Measurements from ENCODE around the gene DIS3L.
"Not testable (repeated sequence)": the region's sequence is repeated elsewhere in the genome, so short reads cannot be mapped to it uniquely, and the experiment has no call there.

DIS3L gene

DNA sequence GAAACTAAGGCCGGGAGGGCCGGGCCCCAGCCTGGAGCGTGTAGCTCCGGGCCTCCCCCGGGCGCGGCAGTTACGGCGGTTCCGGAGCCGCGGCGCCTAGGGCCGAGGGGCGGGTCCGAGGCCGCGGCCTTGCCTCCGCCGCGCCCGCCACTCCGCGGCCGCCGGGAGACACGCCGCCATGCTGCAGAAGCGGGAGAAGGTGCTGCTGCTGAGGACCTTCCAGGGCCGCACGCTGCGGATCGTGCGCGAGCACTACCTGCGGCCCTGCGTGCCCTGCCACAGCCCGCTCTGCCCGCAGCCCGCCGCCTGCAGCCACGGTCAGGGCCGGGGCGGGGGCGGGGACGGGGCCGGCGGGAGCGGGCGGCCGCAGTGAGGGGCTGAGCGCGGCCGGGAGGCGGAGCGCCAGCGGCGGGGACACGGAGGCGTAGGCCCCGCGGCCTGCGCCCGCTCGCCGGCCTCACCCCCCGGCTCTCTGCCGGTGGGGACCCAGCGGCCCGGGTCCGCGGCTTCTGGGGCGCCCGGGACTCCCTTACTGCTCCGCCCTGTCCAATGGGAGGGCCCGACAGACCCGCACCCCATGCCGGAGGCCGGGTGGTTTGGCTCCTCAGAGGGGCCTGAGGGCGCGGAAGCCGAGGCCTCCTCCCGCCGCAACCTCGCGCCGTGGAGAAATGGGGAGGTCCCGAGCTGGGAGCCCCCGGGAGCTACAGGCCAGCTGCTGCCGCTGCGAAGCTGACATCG is at the start of gene DIS3L:
Gene DIS3L, plus strand, starts transcription at position 150 of the 738 bp plus-strand sequence. Its CDS starts 29 bp downstream, at position 179.
- DNase-seq = peak in 42 of 51 donors; percentile 16 to 82 (median 56)

DNA sequence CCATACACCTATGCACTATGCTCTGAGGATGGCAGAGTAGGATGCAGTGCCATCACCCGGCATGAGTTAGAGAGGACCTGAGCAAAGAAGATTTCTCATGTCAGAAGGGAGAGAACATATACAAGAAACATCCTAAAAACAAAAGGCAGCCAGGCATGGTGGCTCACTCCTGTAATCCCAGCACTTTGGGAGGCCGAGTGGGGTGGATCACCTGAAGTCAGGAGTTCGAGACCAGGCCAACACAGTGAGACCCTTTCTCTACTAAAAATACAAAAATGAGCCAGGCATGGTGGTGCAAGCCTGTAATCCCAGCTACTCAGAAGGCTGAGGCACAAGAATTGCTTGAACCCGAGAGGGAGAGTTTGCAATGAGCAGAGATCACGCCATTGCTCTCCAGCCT is 47.5 kb upstream of the DIS3L start:
- not testable (repeated sequence) for DNase-seq

DNA sequence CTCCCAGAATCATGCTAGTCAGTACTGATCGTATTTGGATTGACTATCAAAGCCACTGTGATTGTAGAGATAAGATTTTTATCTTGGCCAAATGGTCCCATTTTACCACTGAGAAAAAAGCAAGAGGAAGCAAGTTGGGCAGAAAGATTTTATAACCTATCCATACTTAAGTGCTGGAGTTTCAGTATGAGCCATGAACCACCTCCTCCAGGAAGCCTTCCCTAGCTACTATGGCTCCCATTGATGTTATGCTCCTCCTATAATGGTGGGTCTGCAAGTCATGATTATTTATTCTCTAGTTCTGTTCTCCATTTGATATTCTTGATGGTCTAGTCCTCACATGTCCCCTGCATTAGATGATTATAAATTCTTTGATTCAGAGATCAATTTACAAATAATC is 46.4 kb upstream of the DIS3L start:
- no peak for DNase-seq

DNA sequence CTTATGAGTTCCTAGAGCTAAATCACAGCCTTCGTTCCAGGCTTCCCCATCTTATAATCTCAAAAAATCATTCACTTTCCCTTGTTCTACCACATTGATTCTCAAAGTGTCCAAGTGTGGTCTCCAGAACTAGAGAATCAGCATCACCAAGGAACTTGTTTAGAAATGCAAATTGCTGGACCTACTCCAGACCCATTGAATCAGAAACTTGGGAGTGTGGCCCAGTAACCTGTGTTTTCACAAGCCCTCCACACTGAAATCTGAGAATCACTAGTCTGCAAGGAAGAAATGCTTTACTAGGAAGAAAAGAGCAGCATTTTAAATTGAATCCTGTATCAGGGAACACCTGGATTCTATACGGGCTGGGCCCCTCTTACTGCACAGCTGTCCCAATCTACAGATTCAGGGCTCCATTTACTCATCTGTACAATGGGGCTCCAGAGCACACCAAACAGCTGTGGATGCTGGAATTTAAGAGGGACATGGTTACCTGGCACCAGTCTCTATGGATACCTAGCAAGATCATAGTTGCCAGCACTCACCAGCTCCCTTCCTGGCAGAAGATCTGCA is 43.7 kb upstream of the DIS3L start:
- DNase-seq = peak in 1 of 51 donors; percentile 9

DNA sequence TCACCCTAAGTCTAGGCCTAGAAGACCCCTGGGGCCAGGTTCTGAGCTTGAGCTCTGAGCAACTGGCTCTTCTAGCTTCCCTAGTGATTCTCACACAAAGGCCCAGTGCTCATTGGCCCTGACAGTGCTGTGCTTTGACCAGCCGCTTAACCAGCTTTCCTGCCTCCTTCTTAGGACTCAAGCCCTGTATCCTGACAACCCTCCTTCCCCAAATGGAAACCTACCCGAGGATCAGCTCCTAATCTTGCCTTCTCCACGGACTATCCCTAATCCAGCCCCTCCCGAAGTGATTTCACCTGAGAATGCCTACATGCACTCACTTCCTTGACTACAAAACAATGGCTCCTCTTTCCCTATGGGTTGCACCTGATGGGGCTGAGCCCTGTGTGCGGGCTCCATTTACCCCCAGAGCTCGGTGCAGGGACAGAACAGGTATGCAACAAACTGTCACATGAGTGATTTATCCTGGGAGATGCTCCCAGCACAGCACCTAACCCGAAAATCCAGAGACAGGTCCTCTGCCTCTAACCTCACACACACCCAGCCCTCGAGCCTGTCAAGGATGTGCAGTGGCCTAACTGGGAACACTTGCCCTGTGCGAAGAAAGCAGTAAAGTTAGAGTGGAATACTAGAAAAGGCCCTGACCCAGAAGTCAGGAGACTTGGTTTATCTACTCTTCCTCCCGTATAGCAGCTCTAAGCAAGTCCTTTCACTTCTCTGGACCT is 42.1 kb upstream of the DIS3L start:
- DNase-seq = peak in 1 of 51 donors; percentile 29

DNA sequence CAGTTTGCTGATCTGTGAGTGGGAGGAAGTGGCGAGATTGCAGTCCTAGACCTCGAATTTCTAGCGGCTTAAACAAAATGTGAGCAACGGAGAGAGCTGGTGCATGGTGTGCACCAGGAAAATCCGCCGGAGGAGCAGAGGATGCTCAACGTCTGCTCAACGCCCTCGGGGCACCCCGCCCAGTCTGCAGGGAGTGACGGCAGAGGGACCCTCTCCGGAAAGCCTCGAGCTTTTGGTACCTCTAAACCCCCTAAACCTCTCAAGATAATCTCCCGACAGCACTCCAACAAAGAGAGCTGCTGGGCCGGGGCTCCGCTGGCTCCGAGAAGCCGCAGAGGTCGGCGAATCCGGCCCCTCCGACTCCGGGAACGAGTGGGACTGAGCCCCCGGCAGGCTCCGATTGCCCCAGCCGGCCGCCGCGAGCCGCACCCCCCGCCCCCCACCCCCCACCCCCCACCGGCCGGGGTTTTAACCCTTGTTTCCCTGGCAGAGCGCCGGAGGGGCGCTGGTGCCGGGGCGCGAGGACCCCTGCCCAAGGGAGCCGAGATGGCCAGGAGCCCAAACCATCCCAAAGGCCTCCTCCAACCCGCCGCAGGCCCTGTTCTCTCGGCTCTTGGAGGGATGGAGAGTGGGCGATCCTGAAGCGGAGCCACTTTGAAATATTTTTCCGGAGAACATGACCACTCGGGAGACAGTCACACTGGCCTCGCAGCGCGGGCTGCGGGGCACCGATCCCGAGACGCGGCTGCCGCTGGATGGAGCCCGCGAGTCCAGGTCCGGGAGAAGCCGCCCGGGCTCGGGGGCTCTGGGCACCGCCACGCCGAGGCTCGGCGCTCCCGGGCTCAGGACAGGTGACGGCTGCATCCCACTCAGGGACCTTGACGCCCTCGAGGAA is 41.3 kb upstream of the DIS3L start:
- peak in 31 of 51 donors; percentile 10 to 70 (median 33) for DNase-seq

DNA sequence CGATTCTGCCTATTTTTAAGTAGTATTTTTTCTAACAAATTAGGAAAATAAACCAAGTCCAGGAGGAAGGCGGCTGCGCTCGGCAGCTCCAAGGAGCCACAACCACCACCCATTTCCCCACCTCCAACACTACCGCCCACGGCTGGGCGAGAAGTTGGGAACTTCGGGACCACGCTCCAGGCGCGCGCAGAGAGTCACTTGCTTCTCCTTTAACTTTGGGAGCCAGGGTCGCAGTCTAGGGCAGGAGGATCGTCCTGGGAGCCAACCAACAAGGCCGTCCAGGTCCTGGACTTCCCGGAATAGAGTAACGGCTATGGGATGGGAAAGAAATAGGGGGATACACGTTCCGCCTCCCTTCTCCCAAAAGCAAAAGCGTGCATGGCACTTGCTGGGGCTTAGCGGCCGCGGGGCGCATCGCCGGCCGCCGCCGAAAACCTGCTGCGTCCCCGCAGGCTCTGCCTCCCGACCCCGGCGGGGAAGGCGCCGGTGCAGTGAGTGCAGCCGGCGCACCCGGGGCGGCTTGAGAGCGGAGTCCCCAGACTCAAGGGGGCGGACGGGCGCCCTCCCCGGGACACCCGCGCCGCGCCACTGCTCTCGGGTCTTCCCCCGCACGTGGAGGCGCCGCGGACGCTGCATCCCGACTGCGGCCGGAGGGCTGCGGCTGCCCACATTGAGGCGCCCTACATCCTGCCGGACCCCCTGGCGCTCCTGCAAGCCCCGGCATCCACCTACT is 40.5 kb upstream of the DIS3L start:
- peak in 3 of 51 donors; percentile 11 to 38 (median 33) for DNase-seq

DNA sequence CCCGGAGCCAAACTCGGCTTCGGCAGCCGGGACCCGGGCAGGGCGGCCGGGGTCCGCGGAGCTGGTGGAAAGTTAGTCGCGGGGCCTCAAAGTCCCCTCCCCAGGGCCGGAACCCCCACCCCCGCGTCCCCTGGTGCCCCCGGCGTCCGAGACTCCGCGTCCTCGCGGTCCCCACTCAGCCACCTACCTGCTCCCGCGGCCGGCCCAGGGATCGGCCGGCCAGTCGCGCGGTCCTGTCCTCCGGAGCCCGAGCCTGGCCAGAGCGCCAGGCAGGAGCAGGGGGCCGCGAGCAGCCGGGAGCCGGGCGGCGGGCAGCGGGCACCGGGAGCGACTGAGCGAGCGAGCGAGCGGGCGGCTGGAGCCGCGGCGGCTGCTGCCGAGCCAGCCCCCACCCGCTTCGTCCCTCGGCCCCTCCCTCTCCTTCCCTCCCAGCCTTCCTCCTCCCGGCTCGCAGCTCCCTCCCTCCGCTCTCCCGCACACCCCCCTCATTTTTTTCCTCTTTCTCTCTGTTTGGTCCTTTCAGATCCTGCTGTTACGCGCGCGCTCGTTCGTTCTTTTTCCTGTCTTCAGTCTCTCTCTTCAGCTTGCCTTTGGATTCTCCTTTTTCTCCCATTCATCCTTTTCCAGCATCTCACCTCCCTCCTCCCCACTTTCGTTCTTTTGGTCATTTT is 39.8 kb upstream of the DIS3L start, which contains the start of gene MEGF11:
Gene MEGF11, minus strand, starts transcription at position 333 of the 671 bp plus-strand sequence. CDS start 125,347 bp downstream, outside the sequence.
- DNase-seq = peak in 25 of 51 donors; percentile 6 to 52 (median 25)

DNA sequence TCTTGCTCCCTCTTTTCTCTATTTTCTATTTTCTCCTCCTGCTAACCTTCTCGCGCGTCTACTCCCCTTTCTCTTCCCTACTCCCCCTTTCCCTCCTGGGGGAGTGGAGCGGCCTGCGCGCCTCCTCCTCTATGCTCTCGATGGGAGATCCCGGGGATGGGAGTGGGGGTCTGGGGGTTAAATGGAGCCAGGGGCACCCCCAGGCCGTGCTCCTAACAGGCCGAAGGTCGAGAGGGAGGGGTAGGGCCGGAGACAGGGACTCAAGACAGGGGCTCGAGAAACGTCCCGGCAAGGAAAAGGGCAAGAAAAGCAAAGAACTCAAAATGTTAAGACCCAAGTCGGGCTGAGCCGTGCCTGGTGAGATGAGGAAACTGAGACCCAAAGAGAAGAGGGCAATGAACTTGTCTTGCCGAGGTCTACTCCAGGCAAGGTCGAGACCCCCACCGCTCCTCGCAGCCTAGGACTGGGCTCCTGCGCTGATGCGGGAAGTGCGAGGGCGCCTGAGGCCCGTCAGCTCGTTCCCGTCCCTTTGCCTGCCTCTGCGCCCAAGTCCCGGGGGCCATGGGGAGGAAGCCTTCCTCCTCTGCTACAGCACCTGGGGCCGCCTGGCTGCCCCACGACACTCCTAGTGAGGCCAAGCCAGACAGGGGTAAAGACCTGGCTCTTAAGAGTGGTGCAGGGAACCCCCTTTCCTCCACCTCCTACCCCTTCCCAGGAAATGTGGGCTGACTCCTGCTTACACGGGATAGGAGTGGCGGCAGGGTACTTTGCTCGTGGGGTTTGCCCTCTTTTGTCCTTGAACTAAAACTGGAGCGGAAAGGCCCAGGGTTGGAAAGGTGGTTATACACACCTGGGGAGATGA is 39.0 kb upstream of the DIS3L start:
- no peak for DNase-seq

DNA sequence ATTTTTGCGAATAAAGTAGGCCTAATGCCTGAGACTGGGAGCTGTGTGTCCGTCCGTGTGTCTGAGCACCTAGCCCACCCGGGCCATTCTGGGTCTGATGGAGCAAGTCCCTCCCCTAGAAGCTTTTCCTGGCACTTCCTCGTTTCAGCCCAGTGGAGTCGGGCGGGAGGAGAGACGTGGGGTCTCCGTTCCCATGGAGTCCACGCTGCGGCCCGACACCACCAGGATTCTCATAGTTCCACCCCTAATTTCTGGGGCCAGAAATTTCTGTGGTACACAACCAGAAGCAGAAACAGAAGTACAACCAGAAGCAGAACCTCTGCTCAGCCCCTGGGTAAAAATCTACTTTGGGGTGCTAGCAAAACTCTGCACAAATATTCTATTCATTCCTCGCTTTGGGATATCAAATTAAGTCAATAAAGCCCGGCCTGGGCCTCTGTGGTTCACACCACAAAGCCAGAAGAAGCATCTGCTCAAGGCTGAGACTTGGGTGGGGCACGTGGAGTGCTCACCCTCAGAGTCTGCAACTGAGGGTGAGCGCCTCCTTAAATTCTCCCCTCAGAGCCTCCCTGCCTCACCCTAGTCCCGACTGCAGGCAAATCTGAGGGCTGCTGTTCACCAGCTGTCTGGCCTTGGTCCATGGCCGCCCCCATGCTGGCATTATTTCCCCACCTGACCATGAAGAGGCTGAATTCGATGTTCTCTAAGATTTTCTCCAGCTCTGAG is 38.3 kb upstream of the DIS3L start:
- DNase-seq = no peak

DNA sequence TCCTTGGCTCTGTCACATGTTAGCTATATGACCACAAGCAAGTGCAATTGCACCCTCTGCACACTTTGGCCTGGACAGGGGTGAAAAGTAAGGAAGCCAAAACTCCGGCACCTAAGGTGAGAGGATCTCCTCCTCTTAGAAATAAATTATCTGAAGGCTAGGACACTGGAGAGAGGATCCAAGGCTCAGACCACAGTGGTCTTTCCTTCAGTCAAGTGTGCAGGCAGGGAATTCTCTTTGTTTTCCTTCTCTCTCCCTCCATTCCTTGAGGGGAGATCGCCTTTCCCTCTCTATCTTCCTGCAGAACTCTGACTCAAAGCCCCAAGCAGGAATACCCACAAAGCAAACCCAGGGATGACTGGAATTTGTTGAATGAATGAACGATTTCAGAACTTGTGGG is 36.7 kb upstream of the DIS3L start:
- no peak for DNase-seq

DNA sequence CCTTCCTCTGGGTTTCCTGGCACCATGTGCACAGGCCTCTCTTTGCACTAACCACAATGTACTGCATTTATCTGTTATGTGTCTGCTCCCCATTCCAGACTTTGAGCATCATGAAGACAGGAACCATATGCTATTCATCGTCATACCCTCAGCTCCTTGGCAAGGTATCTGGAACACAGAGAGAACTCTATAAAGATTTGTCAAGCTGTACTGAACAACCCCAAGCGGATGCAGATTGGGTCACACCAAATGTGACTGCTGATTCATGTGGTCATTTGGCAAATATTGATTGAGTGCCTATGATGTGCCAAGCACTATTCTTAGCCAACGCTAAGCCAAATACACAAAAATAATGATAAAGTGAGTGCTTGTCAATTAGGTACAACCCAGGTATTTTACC is 32.3 kb upstream of the DIS3L start:
- DNase-seq = no peak

DNA sequence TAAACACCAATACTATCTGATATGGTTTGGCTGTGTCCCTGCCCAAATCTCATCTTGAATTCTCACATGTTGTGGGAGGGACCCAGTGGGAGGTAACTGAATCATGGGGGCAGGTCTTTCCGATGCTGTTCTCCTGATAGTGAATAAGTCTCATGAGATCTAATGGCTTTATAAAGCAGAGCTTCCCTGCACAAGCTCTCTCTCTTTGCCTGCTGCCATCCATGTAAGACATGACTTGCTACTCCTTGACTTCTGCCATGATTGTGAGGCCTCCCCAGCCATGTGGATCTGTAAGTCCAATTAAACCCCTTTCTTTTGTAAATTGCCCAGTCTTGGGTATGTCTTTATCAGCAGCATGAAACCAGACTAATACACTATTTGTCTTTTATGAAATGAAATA is 30.5 kb upstream of the DIS3L start:
- DNase-seq = not testable (repeated sequence)

DNA sequence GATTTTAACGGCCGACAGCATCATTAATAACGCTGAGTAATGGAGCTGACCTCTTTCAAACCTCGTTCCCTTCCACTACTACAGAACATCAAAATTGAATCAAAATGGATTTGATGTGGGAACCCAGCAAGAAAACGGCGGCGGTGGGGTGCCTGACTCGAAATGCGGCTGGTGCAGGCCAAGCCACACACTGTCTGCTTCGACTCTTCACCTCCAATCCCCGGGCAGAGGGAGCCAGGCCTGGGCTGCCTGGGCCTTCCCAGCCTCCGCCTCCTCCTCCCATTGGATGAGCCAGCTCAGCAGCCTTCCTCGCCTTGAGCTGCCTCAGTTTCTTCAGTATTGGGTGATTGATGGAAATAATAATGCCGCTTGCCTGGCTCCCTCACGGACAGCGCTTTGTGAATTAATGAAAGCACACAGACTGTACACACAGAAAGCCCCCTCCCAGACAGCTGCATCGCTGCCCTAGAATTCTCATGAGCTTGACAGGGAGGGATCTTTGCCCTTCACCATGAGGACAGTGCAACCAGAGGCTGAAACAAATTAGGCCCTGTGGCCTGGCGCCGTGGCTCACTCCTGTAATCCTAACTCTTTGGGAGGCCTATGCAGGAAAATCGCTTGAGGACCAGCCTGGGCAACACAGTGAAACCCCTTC is 28.4 kb upstream of the DIS3L start:
- no peak for DNase-seq

DNA sequence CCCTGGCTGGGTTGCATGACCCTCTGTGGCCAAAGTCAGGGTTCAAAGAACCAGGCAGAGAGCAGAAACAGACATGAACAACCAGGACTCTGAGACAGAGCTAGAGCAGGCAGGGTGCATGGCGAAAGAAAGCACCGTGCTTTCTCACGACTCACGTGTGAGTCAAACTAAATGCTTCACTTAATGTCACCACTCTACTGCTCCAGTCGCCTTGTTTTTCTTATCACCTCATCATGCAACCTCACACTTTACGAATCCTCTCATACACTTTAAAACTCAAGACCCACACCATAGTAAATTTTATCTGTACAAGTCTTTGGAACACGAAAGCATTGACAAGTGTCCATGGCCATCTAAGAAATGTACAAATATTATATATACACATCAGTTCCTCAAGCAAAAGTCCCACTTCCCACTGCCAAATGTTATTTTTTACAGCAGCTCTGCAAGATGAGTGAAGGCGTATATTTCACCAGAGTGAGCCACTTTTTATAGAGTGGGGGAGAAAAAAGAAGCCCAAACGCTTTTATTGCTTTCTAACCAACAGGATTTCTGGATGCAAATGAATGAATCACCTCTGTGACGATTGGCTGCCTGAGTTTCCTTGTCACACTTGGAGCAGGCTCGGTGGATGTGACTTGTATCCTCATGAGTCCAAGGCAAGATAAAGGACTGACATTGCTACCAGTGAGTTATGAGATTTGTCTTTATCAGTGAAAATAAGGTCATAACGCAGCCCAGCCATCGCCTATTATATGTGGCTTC is 23.9 kb upstream of the DIS3L start:
- DNase-seq = peak in 5 of 51 donors; percentile 3 to 47 (median 18)

DNA sequence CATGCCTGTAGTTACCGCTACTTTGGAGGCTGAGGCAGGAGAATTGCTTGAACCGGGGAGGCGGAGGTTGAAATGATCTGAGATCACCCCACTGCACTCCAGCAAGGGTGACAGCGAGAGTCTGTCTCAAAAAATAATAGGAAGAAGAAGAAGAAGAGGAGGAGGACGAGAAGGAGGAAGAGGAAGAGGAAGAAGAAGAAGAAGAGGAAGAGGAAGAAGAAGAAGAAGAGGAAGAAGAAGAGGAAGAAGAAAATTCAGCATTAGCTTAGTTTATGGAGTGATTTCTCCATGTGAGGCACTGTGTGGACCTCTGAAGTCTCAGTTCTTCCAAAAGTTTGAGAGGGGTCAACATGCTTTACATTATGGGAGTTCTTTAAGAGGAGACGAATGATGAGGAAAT is 22.4 kb upstream of the DIS3L start:
- DNase-seq = no peak

DNA sequence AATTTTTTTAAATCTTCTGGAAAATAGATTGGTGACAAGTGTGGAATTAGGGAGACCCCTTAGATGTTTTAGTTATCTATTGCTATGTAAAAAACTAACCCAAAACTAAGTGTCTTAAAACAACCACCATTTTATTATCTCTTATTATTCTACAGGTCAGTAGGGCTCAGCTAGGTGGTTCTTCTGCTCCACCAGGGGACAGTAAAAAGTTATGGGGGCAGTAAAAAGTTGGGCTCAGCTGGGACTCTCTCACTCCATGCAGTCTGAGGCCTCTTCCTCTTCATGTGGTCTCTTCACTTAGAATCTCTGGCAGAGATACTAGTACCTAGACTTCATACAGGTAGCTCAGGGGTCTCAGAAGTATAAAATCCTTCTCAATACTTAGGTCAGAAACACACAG is 18.0 kb upstream of the DIS3L start:
- no peak for DNase-seq
